Glomerular visceral epithelial cell (primary cell): ENCODE measurements around the gene CDH6.

Experiments
- DNase-seq: peaks from one replicate; pipeline ENCODE4 v3.0.0-alpha.2; 2016; ENCODE audit errors: extremely low spot score

The CDH6 gene

DNA sequence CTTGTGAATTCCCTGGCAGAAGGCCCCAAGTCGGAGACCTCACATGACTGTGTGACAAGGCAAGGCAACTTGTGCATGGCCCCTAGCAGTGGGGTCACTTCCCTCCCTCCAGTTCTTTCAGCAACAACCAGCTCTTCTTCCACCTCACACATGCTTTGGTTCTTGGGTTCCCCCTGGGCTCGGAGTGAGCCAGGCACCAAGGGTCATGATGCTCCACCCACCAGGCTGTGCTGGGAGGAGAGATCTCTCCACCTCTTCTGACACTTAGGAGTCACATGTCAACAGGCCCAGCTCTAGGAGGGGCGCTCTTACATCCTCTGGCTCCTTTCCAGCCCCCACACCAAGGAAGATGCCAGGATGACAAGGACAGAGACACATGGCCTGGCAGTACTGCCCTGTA lies 56.7 kb downstream of the CDH6 start:
- DNase-seq, result no peak

DNA sequence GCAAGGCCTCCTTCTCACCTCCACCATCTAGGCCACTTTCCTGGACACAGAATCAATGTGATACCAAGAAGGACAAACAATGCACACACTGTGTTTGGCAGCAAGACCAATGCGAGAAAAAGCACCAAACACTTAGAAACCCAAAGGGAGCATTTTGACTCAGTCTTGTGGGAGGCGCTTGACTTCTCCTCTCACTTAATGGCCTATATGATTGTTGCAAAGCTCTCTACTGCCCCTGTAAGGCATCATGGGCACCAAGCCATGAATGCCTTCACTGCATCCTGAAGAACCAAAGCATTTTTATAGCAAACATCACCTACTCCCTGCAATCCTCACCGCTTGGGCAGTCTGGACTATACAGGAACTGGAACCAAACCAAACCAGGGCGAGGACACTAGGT lies 57.5 kb downstream of the CDH6 start:
- no peak for DNase-seq

DNA sequence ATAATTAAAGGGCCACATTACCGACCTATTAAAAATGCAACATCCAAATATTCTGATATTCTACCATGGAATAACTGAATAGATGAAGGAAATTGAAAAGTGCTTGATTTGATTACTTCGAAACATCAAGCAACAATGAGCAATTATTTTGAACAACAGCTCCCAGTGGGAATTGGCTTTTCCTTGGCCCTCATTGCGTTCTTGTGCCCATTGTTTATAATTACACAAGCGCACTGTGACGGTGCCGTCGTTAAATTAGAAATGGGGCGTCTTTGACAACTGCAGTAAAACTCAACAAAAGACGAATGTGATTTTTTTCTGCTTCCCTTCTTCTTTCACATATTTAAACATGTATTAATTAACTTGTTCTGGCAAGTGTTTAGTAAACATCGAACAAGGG lies 61.6 kb downstream of the CDH6 start:
- DNase-seq, result no peak

DNA sequence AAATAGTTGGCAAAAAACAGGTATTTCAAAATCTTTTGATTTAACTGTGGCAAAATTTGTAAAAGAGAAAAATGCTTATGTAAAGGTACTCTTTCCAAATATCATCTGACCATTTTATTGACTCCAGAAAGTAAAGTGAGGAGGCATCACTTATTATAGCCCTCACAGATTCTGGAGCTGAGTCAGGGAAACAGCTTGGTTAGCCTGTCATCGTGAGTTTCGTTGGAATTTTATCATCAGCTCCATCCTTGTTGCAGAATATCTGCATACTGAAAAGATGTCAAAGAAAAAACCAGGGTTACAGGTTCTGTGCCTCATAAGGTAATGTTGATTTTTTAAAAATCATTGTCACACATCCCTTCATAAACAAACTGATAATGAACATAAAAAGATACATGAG lies 74.8 kb downstream of the CDH6 start:
- DNase-seq, result no peak

DNA sequence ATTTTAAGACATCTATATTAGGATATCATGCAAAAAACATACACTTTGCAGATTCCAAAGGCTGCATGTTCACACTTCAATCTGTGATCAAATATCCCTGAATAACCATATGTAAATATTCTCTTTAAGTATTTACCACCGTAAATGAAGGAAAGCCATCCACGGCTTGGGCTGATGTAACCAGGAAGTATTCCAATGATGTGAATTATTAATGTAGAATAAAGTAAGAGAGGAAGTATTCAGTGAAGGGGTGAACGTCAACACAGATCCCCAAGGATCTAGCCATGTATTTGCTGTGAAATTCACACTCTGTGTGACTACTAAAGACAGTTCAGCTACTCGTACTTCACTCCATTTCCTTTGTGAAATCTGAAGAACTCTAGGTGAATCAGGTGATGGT lies 75.2 kb downstream of the CDH6 start:
- DNase-seq, result peak; percentile 5

DNA sequence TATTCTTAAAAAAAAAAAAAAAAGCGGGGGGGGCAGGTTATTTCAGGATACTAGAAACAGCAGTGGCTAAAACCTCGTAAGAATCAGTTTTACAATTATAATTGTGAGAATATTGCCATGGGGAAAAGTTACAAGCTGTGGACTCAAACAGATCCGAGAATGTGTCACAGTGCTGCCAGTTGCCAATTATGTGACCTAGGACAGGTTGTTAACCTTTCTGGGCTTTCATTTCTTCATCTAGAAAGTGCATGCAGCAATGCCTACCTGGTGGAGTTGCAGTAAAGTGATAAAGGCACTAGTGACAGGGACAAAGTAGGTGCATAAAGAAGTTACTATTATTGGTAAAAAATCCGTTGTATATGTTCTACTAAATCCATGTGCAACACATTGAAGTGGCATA lies 75.8 kb downstream of the CDH6 start:
- no peak for DNase-seq

DNA sequence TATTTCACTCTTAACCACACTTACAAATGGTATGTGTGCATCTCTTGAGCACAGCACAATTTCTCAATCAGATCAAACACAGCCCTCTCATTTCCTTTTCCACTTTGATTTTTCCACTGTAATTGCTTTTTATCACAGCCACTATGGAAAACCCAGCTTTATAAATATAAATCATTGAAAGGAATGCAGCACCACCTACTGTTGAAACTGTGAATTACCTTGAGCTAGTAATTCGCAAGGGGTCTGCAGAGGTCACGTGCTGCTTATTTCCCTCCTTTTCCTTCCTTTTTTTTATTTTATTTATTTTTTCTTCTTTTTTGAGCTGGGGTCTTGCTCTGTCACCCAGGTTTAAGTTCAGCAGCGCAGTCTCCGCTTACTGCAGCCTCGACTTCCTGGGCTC lies 76.9 kb downstream of the CDH6 start:
- peak; percentile 32 for DNase-seq

DNA sequence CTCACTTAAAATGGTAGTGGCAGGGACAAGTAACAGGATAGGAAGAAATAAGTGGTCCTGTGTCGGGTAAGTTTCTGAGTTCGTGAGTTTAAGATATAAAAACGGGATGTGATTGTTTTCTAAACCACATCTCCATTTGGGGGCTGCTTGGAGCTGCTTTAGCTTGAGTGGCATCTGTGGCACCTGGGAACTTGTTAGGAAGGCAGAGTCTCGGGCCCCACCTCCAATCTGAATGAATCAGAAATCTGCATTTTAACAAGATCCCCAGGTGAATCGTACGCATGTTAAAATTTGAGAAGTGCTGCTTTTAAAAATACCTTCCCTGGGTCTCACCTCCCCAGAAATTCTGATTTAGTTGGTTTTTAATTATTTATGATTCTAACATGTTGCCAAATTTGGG lies 78.1 kb downstream of the CDH6 start:
- DNase-seq, result no peak

DNA sequence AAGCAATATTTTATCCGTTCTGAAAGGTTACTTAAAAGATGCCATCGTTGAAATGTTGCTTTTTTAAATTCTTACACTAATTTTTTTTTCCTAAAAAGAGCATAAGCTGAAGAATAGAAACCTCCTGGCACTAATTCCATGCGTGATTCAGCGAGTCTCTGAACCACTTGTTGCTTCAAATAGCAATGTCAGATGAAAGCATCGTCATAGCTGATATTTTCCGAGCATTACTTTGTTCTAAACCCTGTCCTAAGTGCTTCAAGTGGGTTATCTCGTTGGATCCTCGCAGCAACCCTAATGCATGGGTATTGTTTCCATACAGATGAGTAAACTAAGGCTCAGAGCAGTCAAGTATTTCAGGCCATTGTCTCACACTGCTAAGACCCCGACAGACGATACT lies 79.7 kb downstream of the CDH6 start:
- DNase-seq, result no peak

DNA sequence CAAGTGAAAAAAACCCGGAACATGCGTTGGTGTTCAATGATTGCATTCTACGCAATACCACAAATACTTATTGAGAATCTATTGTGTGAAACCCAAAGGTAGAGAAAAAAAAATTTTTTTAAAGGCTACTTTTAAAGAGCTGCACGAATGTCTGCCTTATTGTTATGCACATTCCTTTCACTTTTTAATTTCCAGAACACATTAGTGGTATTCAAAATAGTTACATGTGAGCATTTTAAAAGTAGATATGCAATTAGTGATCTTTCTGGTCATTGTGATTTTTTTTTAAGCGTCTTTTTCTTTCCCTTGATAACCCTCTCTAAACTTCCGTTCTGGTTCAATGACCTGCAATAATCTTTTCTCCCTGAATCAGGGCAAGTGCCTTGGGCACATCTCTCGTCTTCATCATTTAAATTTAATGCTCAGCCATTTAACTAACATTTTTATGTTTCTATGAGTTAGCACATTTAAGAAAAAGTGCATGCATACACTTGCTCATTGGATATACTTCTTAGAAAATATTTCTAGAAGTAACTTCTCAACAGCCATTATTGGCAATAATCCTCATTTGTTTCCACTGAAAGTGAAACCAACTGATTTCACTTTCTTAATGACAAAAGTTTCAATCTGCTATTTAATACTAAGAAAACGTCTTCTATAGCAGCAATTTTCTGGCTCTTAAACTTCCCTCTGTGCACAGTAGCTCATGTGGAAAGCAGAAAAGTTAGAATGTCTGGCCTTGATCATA lies 80.3 kb downstream of the CDH6 start:
- no peak for DNase-seq

DNA sequence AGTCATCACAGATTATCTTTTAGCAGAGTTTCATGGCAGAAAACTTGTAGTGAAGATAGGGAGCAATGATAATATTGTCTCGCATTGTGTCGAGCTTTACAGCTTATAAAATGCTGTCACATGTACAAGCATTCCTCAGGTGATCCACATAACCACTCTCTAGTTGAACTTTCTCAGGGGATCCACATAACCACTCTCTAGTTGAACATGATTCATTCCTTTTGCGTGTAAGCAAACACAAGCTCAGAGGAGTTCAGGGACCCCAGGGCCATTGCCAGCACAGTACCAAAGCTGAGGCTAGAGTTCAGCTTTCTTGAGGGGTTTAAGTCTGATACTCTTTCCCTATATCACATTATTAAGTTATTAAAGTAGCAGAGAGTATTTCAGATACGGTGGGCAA lies 86.7 kb downstream of the CDH6 start:
- DNase-seq, result no peak

DNA sequence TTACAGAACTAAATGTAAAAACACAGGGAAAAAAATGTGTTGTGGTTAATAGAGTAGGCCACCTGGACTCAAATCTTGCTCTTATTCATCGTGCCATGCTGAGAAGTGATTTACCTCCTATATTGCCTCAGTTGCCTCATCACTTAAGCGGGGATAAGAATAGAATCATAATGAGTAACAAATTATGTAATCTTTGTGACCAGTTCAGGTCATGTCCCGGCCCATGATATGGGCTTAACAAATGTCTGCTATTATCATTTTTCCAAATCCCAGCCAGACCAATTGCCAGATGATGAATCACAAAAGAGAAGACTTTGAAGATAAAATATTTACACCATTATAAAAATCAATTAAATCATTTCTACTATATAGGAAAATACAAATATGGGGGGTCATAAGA lies 89.8 kb downstream of the CDH6 start:
- no peak for DNase-seq

DNA sequence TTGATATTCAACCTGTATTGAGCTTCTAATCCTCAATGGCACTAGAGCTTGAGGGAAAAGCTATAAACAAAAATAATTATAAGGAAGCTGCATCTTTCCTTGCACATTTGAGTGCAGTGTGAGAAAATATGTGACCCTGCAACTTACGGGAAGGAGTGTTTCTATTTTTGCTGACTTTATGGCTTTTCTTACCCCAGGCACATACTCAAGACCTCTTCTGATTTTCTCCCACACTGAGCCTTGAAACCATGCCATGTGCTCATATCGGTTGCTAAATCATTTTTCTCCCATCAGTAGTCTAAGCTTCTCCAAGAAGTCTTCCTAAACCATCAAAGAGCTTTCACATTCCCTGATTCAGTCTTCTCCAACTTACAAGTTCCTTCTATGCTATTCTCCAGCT lies 91.5 kb downstream of the CDH6 start:
- no peak for DNase-seq

DNA sequence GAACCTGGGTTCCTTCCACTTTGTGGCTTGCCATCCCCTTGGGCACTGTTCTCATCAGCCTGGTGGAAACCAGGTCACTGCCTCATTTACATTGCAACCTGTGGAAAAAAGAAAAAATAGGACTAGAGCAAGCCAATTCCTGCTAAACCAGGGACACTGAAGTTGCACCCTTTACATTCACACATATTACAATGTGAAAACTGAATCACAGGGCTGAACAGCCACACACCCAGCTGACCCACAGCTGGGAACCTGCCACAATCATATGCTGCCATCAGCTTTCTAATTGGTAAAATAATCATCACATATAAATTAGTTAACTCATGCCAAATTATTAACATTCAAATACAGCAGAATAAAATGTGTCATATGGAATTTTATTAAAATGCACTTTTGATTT lies 94.5 kb downstream of the CDH6 start:
- no peak for DNase-seq

DNA sequence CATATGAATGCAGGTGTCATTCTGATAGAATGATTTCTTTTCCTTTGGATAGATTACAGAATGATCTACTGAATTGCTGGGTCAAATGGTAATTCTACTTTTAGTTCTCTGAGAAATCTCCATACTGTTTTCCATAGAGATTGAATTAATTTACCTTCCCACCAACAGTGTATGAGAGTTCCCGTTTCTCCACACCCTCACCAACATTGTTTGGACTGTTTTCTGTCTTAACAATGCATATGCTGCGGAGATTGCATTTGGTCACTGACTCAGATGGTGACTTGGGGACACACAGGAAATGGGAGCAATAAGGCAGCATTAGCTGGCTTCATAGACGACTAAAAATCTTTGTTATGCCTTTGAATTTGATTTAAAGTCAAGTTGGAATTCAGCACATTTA lies 95.9 kb downstream of the CDH6 start:
- no peak for DNase-seq

DNA sequence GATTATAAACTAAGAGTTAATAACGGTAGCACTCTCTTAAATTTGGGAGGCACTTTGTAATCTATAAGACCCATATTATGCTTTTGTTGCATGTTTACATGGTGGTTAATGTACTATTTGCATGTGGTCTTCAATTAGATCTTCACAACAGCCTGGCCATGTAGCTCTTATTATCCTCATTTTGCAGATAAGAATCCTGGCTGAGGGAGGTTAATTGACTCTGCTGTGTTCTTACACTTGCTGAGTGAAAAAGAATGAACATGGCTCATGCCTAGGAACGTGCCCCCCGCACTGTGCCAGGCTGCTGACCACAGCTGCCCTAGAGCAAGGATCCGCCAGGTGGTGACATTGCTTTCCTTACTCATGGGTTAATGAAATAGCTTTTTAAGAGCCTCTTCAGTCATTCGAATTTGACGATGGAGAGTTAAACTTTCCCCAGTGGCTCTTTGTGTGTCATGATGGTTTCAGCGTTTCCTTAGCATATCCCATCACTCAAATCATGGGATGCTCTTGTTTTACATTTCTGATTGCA lies 97.9 kb downstream of the CDH6 start:
- no peak for DNase-seq

DNA sequence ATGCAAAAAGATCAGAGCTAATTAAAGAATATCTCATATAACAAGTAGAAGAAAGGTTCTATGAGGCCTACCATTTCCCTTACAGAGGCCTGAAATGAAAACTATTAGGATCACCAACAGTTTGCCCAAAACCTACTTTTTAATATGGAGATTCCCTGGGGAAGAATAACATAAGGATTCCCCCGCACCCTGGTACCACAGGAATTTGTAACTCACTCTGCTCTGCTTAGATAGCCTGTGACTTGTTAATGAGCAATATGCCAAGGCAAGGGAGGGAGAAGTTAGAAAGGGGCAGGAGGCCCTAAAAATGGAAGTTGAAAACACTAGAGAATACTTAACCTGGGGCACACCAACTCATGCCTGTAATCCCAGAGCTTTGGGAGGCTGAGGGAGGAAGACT lies 107.0 kb downstream of the CDH6 start:
- no peak for DNase-seq

DNA sequence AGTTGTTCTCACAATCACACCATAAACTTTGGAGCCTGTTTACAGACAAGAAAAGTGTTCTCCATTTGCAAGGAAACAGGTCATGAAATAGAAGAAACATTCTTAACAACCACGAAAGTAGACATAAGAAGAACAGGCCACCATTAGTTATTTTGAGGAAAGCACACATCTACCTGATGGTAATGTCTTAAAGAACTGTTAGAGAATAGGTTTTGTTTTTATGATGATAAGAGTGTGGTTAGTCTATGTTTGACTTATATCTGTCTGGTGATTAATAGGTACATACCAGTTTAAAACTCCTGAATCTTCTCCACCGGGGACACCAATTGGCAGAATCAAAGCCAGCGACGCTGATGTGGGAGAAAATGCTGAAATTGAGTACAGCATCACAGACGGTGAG lies 108.3 kb downstream of the CDH6 start:
- DNase-seq, result no peak

DNA sequence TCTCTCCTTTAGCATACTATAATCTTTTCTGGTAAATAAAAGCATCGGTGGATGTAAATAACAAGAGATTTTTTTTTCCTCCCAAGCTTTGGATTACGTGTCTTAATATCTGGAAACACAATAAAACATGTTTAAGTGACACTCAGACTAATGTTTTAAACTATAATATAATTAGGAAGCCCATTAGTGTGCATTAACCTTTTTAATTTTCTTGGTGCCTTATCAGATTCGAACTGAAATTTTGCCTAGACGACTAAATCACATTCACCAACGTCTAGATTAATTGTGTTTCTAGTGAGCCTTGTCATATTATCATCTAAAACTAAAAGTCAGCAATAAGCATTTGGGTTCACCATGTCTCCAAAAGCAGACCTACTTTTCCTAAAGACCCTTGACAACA lies 110.2 kb downstream of the CDH6 start:
- DNase-seq, result no peak

DNA sequence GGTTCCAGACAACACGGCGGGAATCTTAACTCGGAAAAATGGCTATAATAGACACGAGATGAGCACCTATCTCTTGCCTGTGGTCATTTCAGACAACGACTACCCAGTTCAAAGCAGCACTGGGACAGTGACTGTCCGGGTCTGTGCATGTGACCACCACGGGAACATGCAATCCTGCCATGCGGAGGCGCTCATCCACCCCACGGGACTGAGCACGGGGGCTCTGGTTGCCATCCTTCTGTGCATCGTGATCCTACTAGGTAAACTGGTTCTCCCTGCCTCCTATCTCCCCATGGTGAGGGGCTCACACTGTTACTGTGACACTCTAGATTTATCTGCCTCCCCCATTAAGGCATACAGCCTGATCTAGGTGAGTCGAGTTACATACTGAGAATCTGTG lies 124.2 kb downstream of the CDH6 start:
- DNase-seq, result no peak

DNA sequence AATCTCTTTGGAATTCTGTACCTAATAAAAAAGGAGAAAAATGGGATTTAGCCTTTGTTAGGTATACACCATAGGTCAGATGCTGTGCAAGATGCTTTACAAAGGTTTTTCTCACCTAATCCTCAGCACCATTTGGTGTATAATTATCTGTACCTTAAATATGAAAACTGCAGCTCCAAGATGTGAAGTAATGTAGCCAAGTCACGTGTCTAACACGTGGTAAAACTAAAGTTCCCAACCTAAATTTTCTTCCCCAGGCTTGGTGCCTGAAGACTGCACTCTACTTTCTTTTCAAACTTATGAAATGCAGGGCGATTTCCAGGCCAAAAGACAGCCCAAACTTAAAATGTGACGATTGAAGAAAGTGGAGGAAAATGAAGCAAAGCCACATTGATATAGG lies 125.8 kb downstream of the CDH6 start:
- no peak for DNase-seq

DNA sequence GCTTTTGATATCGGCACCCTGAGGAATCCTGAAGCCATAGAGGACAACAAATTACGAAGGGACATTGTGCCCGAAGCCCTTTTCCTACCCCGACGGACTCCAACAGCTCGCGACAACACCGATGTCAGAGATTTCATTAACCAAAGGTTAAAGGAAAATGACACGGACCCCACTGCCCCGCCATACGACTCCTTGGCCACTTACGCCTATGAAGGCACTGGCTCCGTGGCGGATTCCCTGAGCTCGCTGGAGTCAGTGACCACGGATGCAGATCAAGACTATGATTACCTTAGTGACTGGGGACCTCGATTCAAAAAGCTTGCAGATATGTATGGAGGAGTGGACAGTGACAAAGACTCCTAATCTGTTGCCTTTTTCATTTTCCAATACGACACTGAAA lies 129.5 kb downstream of the CDH6 start:
- DNase-seq, result no peak

DNA sequence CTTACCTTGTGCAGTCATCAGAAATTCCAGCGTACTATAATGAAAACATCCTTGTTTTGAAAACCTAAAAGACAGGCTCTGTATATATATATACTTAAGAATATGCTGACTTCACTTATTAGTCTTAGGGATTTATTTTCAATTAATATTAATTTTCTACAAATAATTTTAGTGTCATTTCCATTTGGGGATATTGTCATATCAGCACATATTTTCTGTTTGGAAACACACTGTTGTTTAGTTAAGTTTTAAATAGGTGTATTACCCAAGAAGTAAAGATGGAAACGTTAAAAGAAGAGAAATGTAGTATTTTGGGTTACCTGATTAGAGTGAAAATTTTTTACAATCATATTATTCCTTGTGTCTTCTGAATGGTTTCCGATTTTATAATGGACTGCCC lies 131.4 kb downstream of the CDH6 start:
- DNase-seq, result no peak

DNA sequence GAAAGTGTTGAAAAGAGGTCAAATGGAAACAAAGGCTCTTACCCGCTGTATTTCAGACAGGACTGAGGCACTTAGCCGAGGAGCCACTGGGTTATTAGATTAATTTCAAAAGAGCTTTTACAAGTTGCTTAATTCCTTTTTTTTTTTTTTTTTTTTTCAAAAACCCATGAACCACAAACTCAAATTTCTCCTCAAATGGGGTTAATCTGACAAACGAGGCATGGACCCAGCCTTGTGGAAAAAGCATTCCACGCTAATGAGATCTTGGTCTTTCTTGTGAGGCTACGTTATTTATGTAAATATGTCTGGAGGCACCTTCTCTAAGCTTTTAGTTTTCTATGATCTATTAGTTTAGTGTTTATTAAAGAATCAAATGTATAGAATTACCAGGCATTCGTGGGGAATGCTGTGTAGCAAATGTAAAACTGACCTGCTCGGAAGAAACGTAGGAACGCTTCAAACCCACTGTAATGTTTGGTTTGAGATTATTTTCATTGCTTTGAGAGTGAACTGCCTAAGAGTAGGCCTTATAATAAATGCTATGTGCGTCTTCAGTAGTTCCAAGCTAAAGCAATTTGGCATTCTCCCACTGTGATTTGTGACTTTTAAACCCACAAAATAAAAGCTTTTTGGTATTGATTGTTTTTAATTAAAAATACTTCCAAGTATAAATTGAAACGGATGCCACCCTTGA lies 134.7 kb downstream of the CDH6 start:
- no peak for DNase-seq
